ENCODE results near the gene MLKL.

MLKL gene

GRCh38 chr16:74641969-74642368 lies 58.7 kb downstream of the MLKL start:
- no peak for DNase-seq

DNA sequence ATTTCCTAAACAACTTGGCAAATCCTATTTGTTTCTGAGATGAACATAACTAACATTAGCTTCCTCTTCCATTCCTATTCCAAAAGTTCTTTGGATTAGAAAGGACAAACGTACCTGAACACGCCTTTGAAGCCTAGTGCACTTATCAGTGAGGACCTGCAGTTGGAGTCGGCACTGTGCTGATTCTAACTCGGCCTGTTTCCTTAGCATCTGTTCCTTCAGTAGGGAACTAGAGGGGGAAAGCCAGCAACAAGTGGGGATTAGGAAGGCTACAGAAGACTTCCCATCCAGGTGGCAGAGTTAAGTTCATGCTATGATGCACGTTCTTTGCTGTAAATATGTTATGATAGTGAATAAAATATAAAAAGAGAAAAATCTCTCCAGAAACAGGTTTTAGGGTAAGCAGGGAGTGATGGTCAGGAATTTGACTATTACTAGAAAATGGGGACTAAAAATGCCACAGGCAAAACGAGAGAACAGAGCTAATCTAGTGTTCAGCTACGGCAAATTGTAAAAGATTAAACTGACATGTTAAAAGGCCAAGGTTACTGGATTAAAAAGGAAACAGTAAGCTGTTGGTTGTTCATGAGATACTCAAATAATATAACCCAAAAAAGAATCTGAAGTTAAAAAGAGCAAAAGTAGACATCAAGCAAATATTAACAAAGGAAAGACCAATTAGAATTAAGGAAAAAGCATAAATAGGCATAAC lies 62.8 kb downstream of the MLKL start:
- no peak for DNase-seq

GRCh38 chr16:74635303-74635702 lies 65.4 kb downstream of the MLKL start:
- DNase-seq, result no peak

- DNase-seq, result no peak
Measured at GRCh38 chr16:74633686-74634085, 67.0 kb downstream of the MLKL start.

DNA sequence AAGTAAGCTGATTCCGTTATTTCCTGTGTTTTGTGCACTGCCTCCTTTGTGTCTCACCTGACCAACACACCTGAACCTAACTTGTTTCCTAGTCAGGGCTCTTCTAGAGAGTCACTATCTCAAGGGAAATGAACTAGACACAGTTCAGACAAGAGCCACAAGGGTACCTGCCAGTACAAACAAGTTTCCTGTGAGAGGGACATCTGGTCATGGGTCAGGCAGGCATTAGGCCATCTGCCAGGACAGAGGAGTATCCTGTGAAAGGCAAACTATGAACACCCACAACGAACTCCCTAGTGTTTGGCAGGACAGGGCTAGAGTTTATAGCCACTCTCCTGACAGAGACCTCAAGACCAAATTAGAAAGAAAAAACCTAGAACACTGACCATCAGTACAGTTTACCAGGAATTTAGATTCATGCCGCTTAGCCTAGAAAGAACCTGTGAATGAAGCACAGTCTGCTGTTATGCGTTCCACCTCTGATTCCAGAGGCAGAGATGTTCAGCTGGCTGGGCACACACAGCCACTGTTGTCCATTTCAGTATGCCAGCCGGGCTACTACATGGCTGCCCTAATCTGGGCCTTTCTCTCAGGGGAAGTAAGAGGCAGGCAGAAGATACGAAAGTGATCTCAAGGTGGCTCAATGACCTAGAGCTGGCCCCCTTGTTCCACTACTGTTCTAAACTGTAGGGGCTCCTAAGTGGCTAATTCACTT lies 73.0 kb downstream of the MLKL start:
- DNase-seq, result no peak

DNA sequence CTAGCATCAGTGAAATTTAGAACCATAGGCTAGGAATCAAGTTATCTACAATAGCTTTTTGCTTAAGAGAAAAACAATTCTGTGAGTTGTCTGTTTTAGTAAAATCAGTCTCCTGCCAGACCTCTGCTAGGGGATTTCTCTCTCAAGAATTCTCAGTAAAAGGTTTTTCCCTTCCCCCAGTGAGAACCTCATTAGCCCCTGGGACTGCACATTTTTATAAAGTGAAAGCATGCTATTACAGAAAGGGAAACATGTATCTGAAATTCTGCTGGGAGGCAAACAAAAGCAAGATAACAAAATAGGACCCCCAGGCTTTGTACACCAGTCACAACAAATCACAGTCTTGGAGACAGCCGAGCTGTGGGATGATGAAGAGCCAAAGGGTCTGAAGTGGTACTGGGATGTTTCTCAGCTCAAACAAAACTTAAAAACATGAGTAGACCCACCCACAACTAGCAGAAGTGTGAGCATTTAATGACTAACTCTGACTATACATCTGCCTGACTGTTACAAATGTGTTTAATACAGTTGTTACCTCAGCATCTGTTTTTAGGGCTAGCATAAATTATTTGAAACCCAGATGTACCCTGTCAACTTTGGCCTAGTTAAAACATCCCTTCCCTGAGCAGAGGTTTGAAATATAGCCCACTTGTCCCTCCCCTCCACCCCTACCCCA lies 73.8 kb downstream of the MLKL start:
- DNase-seq, result no peak

GRCh38 chr16:74625500-74626350 lies 74.9 kb downstream of the MLKL start:
- DNase-seq, result no peak

DNA sequence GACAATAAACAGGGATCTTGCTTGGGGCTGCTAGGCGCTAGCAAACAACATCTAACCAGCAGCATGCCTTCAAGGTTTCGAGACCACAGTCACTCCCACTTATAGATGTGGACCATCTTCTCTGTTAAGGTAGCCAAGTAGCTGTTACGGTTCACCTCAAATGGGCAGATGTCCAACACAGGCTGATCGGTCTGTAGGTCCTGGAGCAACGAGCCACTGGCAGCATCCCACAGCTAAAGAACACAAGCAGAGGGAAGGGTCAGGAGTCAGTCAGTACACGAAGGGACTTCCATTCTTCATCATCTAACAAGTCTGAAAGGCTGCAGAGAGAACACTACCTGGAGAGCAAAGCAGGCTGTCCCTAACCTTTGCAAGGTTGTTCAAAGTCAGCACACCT lies 76.8 kb downstream of the MLKL start:
- DNase-seq, result no peak

GRCh38 chr16:74623214-74623838 lies 77.3 kb downstream of the MLKL start:
- peak; percentile 17 for DNase-seq

GRCh38 chr16:74622005-74622404 lies 78.7 kb downstream of the MLKL start:
- no peak for DNase-seq

Data from COR-L47 (cell line).